ENCODE measurements around the gene STAT6. TPM values are rescaled to one million over a fixed set of nuclear protein-coding genes. Genes with fewer than 3 reads are reported as not detected.
A peak's percentile ranks its signal among the peaks of the same experiment; 100 is the strongest.

Gene STAT6
- total RNA-seq, 1 donor from 2014 or later = 46.2 TPM

DNA sequence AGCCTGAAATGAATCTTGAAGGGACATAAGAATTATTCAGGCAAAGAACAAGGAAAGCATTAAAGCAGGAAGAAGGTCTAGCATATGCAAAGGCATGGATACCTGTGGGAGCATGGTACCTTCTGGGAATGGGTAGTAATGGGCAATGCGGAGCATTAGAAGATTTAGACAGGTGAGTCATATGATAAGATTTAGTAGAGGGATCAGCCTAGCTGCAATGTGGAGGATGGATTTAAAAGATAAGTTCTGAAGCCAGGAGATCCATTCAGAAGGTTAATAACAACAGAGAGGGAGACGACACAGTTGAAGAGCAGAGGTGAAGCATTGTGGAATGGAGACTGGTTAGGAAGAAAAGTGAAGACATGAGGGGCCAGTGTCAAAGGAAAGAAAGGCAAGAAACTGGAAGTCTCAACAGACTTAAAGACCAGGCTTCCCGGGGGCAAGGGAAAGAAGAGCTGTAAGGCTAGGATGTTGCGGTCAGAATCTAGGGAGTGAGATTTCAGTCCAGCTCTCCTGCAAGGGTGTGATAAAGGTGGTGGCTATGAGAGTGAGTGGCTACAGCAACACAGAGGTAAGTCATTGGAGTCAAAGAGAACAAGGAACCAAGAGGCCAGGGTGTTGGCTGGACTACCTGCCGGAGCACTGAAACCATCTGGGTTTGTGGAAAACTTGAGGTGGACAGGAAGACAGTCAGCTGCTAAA is 5.6 kb upstream of the STAT6 start:
- Histone ChIP-seq H3K36me3 (no peaks in the 10 kb centered on the region), H3K27me3 (ENCODE audit: low read depth) (no peaks in the 10 kb centered on the region), H3K9me3 (replicated peaks) (no peaks in the 10 kb centered on the region), H3K4me3 (no peak overlapping the region), H3K27ac (replicated peaks) (no peak overlapping the region), H3K4me1 (peaks cover 15% of the 10 kb centered on the region)
- intact Hi-C loops (cut with micrococcal nuclease) = no loop called here
- TF ChIP-seq, protein P1, sequence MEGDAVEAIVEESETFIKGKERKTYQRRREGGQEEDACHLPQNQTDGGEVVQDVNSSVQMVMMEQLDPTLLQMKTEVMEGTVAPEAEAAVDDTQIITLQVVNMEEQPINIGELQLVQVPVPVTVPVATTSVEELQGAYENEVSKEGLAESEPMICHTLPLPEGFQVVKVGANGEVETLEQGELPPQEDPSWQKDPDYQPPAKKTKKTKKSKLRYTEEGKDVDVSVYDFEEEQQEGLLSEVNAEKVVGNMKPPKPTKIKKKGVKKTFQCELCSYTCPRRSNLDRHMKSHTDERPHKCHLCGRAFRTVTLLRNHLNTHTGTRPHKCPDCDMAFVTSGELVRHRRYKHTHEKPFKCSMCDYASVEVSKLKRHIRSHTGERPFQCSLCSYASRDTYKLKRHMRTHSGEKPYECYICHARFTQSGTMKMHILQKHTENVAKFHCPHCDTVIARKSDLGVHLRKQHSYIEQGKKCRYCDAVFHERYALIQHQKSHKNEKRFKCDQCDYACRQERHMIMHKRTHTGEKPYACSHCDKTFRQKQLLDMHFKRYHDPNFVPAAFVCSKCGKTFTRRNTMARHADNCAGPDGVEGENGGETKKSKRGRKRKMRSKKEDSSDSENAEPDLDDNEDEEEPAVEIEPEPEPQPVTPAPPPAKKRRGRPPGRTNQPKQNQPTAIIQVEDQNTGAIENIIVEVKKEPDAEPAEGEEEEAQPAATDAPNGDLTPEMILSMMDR (IDR thresholded peaks at IDR 0.05; ENCODE audit: borderline replicate concordance) = no peak
- DNase-seq = no peak

DNA sequence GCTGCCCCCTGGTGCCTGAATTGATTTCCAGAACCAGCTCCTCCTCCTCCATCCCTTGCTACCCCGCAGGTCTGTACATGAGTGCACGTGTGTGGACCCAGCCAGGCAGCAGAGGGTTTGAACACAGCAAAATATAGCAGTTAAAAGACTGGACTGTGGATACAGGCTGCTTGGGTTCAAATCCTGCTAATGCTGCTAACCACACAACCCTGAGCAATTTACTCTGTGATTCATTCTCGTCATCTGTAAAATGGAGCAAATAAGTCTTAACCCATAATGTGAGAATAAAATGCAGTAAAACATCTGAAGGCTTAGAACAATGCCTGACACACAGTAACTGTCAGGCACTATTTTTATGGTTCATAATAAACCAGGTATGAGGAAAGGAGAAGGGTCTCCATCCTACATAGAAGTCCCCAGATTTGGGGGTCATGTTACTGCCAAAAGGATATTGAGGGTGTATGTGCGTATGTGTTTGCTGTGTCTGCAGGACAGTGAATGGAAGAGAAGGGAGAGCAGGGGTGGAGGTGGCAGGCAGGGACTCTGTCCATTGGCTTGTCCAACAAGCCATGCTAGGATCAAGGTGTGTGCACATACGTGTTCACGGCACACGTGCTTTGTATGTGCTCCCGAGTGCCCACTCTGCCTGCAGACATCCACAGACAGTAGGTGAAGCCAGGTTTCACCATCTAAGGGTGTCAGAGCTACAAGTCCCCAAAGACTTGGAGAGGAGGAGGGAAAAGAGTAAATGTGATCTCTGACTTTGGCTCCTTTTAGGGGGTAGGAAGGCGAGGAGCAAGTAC is 1.5 kb upstream of the STAT6 start:
- TF ChIP-seq, protein P1 (IDR thresholded peaks at IDR 0.05; ENCODE audit: borderline replicate concordance) = peak; percentile 86
- intact Hi-C loops (cut with micrococcal nuclease) = loop anchor here (2.0 to 5.0 kb wide), 2 partner anchors 42 to 105 kb away; partner anchors contain the start of gene ZBTB39
- DNase-seq = no peak
- Histone ChIP-seq H3K9me3 (replicated peaks) (no peaks in the 10 kb centered on the region), H3K4me3 (peak overlapping the region; percentile 79), H3K27me3 (ENCODE audit: low read depth) (no peaks in the 10 kb centered on the region), H3K36me3 (no peaks in the 10 kb centered on the region), H3K27ac (replicated peaks) (peak overlapping the region; percentile 98), H3K4me1 (peaks cover 45% of the 10 kb centered on the region)

- H3K4me3 ChIP-seq = peak overlapping the region; percentile 79
- H3K4me1 ChIP-seq = peaks cover 60% of the 10 kb centered on the region
- H3K36me3 ChIP-seq = peaks cover 20% of the 10 kb centered on the region
- DNase-seq = peak; percentile 80
- TF ChIP-seq, protein P1 (IDR thresholded peaks at IDR 0.05; ENCODE audit: borderline replicate concordance) = peak; percentile 10
- H3K27ac ChIP-seq (replicated peaks) = peak overlapping the region; percentile 98
- intact Hi-C loops (cut with micrococcal nuclease) = loop anchor here (5.0 kb wide), 1 partner anchor 103 kb away; the partner anchor contains the start of gene ZBTB39
- no peaks in the 10 kb centered on the region for H3K9me3 ChIP-seq (replicated peaks)
- no peaks in the 10 kb centered on the region for H3K27me3 ChIP-seq (ENCODE audit: low read depth)
Measured at GRCh38 chr12:57110104-57111030, 795 bp downstream of the STAT6 start.

- peaks cover 60% of the 10 kb centered on the region for H3K4me1 ChIP-seq
- intact Hi-C loops (cut with micrococcal nuclease) = loop anchor here (5.0 kb wide), 1 partner anchor 102 kb away; the partner anchor contains the start of gene ZBTB39
- TF ChIP-seq, protein P1 (IDR thresholded peaks at IDR 0.05; ENCODE audit: borderline replicate concordance) = no peak
Measured at GRCh38 chr12:57109207-57110103, 1.7 kb downstream of the STAT6 start.

More at GRCh38 chr12:57109207-57110103, 1.7 kb downstream of the STAT6 start:
- DNase-seq = no peak
- H3K9me3 ChIP-seq (replicated peaks) = no peaks in the 10 kb centered on the region
- peak overlapping the region; percentile 98 for H3K27ac ChIP-seq (replicated peaks)
- H3K4me3 ChIP-seq = peak overlapping the region; percentile 79
- peaks cover 29% of the 10 kb centered on the region for H3K36me3 ChIP-seq
- H3K27me3 ChIP-seq (ENCODE audit: low read depth) = no peaks in the 10 kb centered on the region
